ENCODE data around the gene SV2C. TPM values are rescaled to one million over a fixed set of nuclear protein-coding genes. Genes with fewer than 3 reads are reported as not detected.

Gene SV2C
- total RNA-seq, 1 experiment from 2014 or later = 0.09 TPM

DNA sequence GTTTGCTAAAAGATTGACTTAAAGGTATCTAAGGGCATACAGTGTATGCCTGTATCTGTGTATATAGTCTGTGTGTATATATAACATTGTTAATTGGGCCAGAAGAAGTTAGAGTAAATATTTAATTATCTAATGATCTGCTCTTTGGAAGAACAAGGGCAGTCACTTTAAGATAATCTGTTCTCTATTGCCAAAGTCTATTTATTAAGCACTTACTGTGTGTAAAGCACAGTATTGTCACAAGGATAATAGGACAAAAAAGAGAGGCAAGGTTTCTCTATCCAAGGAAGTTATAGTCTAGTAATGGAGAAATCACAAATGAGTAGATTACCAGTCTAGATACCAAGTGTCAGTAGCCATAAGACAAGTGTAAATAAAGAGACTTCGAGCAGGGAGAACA, 51.5 kb downstream of the SV2C start:
- ATAC-seq = no peak
- no peaks in the 10 kb centered on the region for H3K9me3 Mint-ChIP-seq
- H3K27me3 Mint-ChIP-seq (ENCODE audit: low read depth) = no peaks in the 10 kb centered on the region; the same call in 1 of the 2 replicates
- H3K36me3 Mint-ChIP-seq = no peaks in the 10 kb centered on the region
- H3K4me1 Mint-ChIP-seq = no peaks in the 10 kb centered on the region
- ChIA-PET POLR2A (interaction anchor here (0.6 kb wide), 1 partner anchor 308 kb away, joined by 3 read pairs; no protein-coding TSS in a partner anchor), CTCF (interaction anchor here (2.0 kb wide), 1 partner anchor 11 kb away, joined by 8 read pairs; no protein-coding TSS in a partner anchor)
- no peak overlapping the region for H3K27ac Mint-ChIP-seq
- TF ChIP-seq CREM (CRISPR knock-in tag; IDR thresholded peaks at IDR 0.05) (no peak), ZNF416 (CRISPR knock-in tag; IDR thresholded peaks at IDR 0.05) (no peak), ZNF219 (CRISPR knock-in tag; IDR thresholded peaks at IDR 0.05; ENCODE audit: borderline replicate concordance) (no peak), JUN (CRISPR knock-in tag; IDR thresholded peaks at IDR 0.05) (no peak), CBFB (CRISPR knock-in tag; IDR thresholded peaks at IDR 0.05; ENCODE audit: low read depth) (no peak), ZNF671 (CRISPR knock-in tag; IDR thresholded peaks at IDR 0.05) (no peak), KAT7 (CRISPR knock-in tag; IDR thresholded peaks at IDR 0.05; ENCODE audit: borderline replicate concordance) (no peak), SMAD3 (CRISPR knock-in tag; IDR thresholded peaks at IDR 0.05; ENCODE audit: borderline replicate concordance) (no peak), ZNF396 (CRISPR knock-in tag; IDR thresholded peaks at IDR 0.05; ENCODE audit: borderline replicate concordance) (no peak), ZNF263 (CRISPR knock-in tag; IDR thresholded peaks at IDR 0.05; ENCODE audit: low read depth) (no peak)
- TF ChIP-seq, protein P1, sequence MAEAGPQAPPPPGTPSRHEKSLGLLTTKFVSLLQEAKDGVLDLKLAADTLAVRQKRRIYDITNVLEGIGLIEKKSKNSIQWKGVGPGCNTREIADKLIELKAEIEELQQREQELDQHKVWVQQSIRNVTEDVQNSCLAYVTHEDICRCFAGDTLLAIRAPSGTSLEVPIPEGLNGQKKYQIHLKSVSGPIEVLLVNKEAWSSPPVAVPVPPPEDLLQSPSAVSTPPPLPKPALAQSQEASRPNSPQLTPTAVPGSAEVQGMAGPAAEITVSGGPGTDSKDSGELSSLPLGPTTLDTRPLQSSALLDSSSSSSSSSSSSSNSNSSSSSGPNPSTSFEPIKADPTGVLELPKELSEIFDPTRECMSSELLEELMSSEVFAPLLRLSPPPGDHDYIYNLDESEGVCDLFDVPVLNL (CRISPR knock-in tag; IDR thresholded peaks at IDR 0.05; ENCODE audit: borderline replicate concordance, low read depth) = no peak
- TF ChIP-seq, protein P2, sequence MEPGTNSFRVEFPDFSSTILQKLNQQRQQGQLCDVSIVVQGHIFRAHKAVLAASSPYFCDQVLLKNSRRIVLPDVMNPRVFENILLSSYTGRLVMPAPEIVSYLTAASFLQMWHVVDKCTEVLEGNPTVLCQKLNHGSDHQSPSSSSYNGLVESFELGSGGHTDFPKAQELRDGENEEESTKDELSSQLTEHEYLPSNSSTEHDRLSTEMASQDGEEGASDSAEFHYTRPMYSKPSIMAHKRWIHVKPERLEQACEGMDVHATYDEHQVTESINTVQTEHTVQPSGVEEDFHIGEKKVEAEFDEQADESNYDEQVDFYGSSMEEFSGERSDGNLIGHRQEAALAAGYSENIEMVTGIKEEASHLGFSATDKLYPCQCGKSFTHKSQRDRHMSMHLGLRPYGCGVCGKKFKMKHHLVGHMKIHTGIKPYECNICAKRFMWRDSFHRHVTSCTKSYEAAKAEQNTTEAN (CRISPR knock-in tag; IDR thresholded peaks at IDR 0.05) = no peak
- TF ChIP-seq, protein P3, sequence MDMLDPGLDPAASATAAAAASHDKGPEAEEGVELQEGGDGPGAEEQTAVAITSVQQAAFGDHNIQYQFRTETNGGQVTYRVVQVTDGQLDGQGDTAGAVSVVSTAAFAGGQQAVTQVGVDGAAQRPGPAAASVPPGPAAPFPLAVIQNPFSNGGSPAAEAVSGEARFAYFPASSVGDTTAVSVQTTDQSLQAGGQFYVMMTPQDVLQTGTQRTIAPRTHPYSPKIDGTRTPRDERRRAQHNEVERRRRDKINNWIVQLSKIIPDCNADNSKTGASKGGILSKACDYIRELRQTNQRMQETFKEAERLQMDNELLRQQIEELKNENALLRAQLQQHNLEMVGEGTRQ (CRISPR knock-in tag; IDR thresholded peaks at IDR 0.05) = no peak
- TF ChIP-seq, protein P4, sequence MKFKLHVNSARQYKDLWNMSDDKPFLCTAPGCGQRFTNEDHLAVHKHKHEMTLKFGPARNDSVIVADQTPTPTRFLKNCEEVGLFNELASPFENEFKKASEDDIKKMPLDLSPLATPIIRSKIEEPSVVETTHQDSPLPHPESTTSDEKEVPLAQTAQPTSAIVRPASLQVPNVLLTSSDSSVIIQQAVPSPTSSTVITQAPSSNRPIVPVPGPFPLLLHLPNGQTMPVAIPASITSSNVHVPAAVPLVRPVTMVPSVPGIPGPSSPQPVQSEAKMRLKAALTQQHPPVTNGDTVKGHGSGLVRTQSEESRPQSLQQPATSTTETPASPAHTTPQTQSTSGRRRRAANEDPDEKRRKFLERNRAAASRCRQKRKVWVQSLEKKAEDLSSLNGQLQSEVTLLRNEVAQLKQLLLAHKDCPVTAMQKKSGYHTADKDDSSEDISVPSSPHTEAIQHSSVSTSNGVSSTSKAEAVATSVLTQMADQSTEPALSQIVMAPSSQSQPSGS (CRISPR knock-in tag; IDR thresholded peaks at IDR 0.05; ENCODE audit: borderline replicate concordance, low read depth) = no peak
- TF ChIP-seq, protein P5, sequence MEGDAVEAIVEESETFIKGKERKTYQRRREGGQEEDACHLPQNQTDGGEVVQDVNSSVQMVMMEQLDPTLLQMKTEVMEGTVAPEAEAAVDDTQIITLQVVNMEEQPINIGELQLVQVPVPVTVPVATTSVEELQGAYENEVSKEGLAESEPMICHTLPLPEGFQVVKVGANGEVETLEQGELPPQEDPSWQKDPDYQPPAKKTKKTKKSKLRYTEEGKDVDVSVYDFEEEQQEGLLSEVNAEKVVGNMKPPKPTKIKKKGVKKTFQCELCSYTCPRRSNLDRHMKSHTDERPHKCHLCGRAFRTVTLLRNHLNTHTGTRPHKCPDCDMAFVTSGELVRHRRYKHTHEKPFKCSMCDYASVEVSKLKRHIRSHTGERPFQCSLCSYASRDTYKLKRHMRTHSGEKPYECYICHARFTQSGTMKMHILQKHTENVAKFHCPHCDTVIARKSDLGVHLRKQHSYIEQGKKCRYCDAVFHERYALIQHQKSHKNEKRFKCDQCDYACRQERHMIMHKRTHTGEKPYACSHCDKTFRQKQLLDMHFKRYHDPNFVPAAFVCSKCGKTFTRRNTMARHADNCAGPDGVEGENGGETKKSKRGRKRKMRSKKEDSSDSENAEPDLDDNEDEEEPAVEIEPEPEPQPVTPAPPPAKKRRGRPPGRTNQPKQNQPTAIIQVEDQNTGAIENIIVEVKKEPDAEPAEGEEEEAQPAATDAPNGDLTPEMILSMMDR (IDR thresholded peaks at IDR 0.05) = no peak
- TF ChIP-seq, protein P6, sequence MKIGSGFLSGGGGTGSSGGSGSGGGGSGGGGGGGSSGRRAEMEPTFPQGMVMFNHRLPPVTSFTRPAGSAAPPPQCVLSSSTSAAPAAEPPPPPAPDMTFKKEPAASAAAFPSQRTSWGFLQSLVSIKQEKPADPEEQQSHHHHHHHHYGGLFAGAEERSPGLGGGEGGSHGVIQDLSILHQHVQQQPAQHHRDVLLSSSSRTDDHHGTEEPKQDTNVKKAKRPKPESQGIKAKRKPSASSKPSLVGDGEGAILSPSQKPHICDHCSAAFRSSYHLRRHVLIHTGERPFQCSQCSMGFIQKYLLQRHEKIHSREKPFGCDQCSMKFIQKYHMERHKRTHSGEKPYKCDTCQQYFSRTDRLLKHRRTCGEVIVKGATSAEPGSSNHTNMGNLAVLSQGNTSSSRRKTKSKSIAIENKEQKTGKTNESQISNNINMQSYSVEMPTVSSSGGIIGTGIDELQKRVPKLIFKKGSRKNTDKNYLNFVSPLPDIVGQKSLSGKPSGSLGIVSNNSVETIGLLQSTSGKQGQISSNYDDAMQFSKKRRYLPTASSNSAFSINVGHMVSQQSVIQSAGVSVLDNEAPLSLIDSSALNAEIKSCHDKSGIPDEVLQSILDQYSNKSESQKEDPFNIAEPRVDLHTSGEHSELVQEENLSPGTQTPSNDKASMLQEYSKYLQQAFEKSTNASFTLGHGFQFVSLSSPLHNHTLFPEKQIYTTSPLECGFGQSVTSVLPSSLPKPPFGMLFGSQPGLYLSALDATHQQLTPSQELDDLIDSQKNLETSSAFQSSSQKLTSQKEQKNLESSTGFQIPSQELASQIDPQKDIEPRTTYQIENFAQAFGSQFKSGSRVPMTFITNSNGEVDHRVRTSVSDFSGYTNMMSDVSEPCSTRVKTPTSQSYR (CRISPR knock-in tag; IDR thresholded peaks at IDR 0.05) = no peak
- H3K4me3 Mint-ChIP-seq = no peak overlapping the region
- no peak for DNase-seq (ENCODE audit: low spot score)
